NCI-H2107 (cell line): ENCODE results near the gene FADS6.

Experiments
- DNase-seq: peaks from one replicate; lab custom pipeline; 2025; lab: John Stamatoyannopoulos, UW

The FADS6 gene

DNA sequence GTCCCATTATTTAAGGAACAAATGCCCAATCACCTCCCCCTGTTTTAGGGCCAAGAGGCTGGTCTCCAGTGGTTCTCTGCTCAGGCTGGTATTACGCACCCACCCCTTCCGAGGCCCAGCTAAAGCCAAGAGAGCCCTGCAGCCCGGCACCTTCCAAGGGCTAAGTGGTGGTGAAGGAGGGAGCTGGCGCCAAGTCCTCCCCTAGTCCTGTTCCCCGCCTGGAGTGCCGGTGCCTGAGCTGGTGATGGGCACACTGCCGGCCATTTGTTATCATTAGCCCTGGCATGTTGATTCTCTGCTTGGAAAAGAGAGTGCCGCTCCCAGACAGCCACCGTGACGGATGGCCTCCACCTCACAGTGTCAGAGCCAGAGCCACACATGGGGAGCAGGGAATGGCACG lies 65.6 kb downstream of the FADS6 start:
- DNase-seq: no peak
